HEK293 (cell line): ENCODE data around the gene FBXO2.

Experiments used
- CTCF ChIA-PET: fragments of 350-600 bp; formaldehyde crosslinking; extraction: SDS; loops from one replicate; lab custom pipeline; 2021; ENCODE audit warnings: antibody characterized with exemption; lab: Yijun Ruan, JAX
- POLR2A ChIA-PET: fragments of 300-600 bp; formaldehyde crosslinking; extraction: SDS; loops from one replicate; lab custom pipeline; 2020; ENCODE audit warnings: antibody characterized with exemption, inconsistent platforms; lab: Yijun Ruan, JAX
- H3K27ac ChIP-seq: fragments of 200-500 bp; sonication (Bioruptor generic); 2 replicates; pipeline ENCODE4 v1.5.1; 2014; ENCODE audit warnings: low read depth, low read length, control low read depth, inconsistent platforms; ENCODE audit errors: extremely low read depth
- H3K36me3 ChIP-seq, 2 experiments: fragments of 200-500 bp in 1 of 2; sonication (Bioruptor generic) in 1 of 2; 1 replicate in 1 of 2; 2 replicates in 1 of 2; pipeline ENCODE4 v1.5.1; 2014 to 2017; ENCODE audit warnings: inconsistent platforms in 2 of 2, low read length in 2 of 2; ENCODE audit not compliant: control insufficient read depth in 2 of 2, insufficient read depth in 1 of 2
- H3K4me1 ChIP-seq: fragments of 200-500 bp; sonication (Bioruptor generic); 2 replicates; pipeline ENCODE4 v1.5.1; 2014; ENCODE audit warnings: mild to moderate bottlenecking, low read length, inconsistent platforms; ENCODE audit not compliant: control insufficient read depth, insufficient read depth
- H3K4me3 ChIP-seq: 2 replicates; pipeline ENCODE4 v1.5.1; 2011; ENCODE audit warnings: low read depth, mild to moderate bottlenecking, control low read depth, low read length, moderate library complexity
- H3K9me3 ChIP-seq: fragments of 200-500 bp; sonication (Bioruptor generic); 2 replicates; pipeline ENCODE4 v1.5.1; 2014; ENCODE audit warnings: low read depth, low read length, inconsistent platforms; ENCODE audit not compliant: control insufficient read depth, insufficient read depth
- KLF9 ChIP-seq: fragments of 450-650 bp; formaldehyde crosslinking; IDR thresholded peaks from 2 replicates; pipeline ENCODE4 v1.5.1; 2016; ENCODE audit warnings: missing biosample characterization, missing genetic modification characterization, low read depth
- REPIN1 ChIP-seq: fragments of 450-650 bp; formaldehyde crosslinking; IDR thresholded peaks from 2 replicates; pipeline ENCODE4 v1.5.1; 2017; ENCODE audit warnings: missing biosample characterization, missing genetic modification characterization, low read depth
- ZFHX2 ChIP-seq: fragments of 450-650 bp; formaldehyde crosslinking; conservative IDR thresholded peaks from 2 replicates; pipeline ENCODE4 v1.5.1; 2016; ENCODE audit warnings: missing biosample characterization, missing genetic modification characterization
- ZFP37 ChIP-seq: fragments of 450-650 bp; formaldehyde crosslinking; IDR thresholded peaks from 2 replicates; pipeline ENCODE4 v1.5.1; 2016; ENCODE audit warnings: missing biosample characterization, missing genetic modification characterization
- ZIC2 ChIP-seq: fragments of 450-650 bp; formaldehyde crosslinking; IDR thresholded peaks from 2 replicates; pipeline ENCODE4 v1.5.1; 2016; ENCODE audit warnings: missing biosample characterization, missing genetic modification characterization
- ZNF112 ChIP-seq: fragments of 450-650 bp; formaldehyde crosslinking; IDR thresholded peaks from 2 replicates; pipeline ENCODE4 v1.5.0; 2017; ENCODE audit warnings: missing biosample characterization, missing genetic modification characterization
- ZNF132 ChIP-seq: fragments of 450-650 bp; formaldehyde crosslinking; IDR thresholded peaks from 2 replicates; pipeline ENCODE4 v1.5.1; 2017; ENCODE audit warnings: missing biosample characterization, missing genetic modification characterization, borderline replicate concordance
- ZNF146 ChIP-seq: fragments of 450-650 bp; formaldehyde crosslinking; IDR thresholded peaks from 2 replicates; pipeline ENCODE4 v1.5.1; 2016; ENCODE audit warnings: missing biosample characterization, missing genetic modification characterization
- ZNF184 ChIP-seq: fragments of 450-650 bp; IDR thresholded peaks from 2 replicates; pipeline ENCODE4 v1.5.1; 2018; ENCODE audit warnings: missing biosample characterization, mild to moderate bottlenecking, missing genetic modification characterization
- ZNF221 ChIP-seq: fragments of 450-650 bp; formaldehyde crosslinking; IDR thresholded peaks from 2 replicates; pipeline ENCODE4 v1.5.1; 2017; ENCODE audit warnings: missing biosample characterization, missing genetic modification characterization, borderline replicate concordance
- ZNF248 ChIP-seq: fragments of 450-650 bp; formaldehyde crosslinking; IDR thresholded peaks from 2 replicates; pipeline ENCODE4 v1.5.1; 2017; ENCODE audit warnings: missing biosample characterization, missing genetic modification characterization
- ZNF324 ChIP-seq: fragments of 450-650 bp; formaldehyde crosslinking; IDR thresholded peaks from 2 replicates; pipeline ENCODE4 v1.5.1; 2016; ENCODE audit warnings: missing biosample characterization, missing genetic modification characterization
- ZNF354C ChIP-seq: fragments of 450-650 bp; formaldehyde crosslinking; IDR thresholded peaks from 2 replicates; pipeline ENCODE4 v1.5.1; 2016; ENCODE audit warnings: missing biosample characterization, missing genetic modification characterization, low read depth, borderline replicate concordance
- ZNF394 ChIP-seq: fragments of 450-650 bp; formaldehyde crosslinking; IDR thresholded peaks from 2 replicates; pipeline ENCODE4 v1.5.1; 2016; ENCODE audit warnings: missing biosample characterization, missing genetic modification characterization, mild to moderate bottlenecking, moderate library complexity, borderline replicate concordance
- ZNF555 ChIP-seq: fragments of 450-650 bp; formaldehyde crosslinking; conservative IDR thresholded peaks from 2 replicates; pipeline ENCODE4 v1.5.1; 2017; ENCODE audit warnings: missing biosample characterization, mild to moderate bottlenecking, missing genetic modification characterization, inconsistent platforms
- ZNF571 ChIP-seq: fragments of 450-650 bp; formaldehyde crosslinking; IDR thresholded peaks from 2 replicates; pipeline ENCODE4 v1.5.0; 2017; ENCODE audit warnings: missing biosample characterization, missing genetic modification characterization
- ZNF623 ChIP-seq: fragments of 450-650 bp; formaldehyde crosslinking; IDR thresholded peaks from 2 replicates; pipeline ENCODE4 v1.5.1; 2016; ENCODE audit warnings: missing biosample characterization, missing genetic modification characterization
- ZNF624 ChIP-seq: fragments of 450-650 bp; formaldehyde crosslinking; IDR thresholded peaks from 2 replicates; pipeline ENCODE4 v1.5.1; 2017; ENCODE audit warnings: missing biosample characterization, missing genetic modification characterization
- ZNF830 ChIP-seq: fragments of 450-650 bp; IDR thresholded peaks from 2 replicates; pipeline ENCODE4 v1.5.0; 2018; ENCODE audit warnings: missing biosample characterization, missing genetic modification characterization, low read depth, mild to moderate bottlenecking, moderate library complexity
- TF ChIP-seq, protein P1 (sequence below): fragments of 450-650 bp; formaldehyde crosslinking; IDR thresholded peaks from 2 replicates; pipeline ENCODE4 v1.5.1; 2016; ENCODE audit warnings: missing biosample characterization, missing genetic modification characterization
- TF ChIP-seq, protein P2 (sequence below): fragments of 450-650 bp; formaldehyde crosslinking; IDR thresholded peaks from 2 replicates; pipeline ENCODE4 v1.5.1; 2016; ENCODE audit warnings: missing biosample characterization, missing genetic modification characterization, low read depth
- TF ChIP-seq, protein P3 (sequence below): fragments of 450-650 bp; formaldehyde crosslinking; conservative IDR thresholded peaks from 2 replicates; pipeline ENCODE4 v1.5.1; 2016; ENCODE audit warnings: low read depth, missing biosample characterization, missing genetic modification characterization
- TF ChIP-seq, protein P4 (sequence below): fragments of 450-650 bp; formaldehyde crosslinking; IDR thresholded peaks from 2 replicates; pipeline ENCODE4 v1.5.1; 2016; ENCODE audit warnings: missing biosample characterization, missing genetic modification characterization

The FBXO2 gene

DNA sequence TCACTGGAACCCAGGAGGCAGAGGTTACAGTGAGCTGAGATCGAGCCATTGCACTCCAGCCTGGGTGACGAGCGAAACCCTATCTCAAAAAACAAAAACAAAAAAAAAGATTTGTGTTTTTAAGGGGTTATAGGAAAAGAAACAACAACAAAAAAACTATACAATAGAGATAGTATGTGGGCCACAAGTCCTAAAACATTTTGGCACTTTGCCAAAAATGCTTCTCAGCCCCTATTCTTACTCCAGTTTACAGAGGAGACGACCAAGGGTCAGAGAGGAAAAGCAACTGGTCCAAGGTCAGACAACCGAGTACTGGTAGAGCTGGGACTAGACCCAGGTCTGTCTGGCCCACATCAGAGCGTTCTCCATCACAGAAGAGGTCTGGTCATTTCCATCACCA, 3.4 kb upstream of the FBXO2 start (continued):
- TF ChIP-seq, protein P1, sequence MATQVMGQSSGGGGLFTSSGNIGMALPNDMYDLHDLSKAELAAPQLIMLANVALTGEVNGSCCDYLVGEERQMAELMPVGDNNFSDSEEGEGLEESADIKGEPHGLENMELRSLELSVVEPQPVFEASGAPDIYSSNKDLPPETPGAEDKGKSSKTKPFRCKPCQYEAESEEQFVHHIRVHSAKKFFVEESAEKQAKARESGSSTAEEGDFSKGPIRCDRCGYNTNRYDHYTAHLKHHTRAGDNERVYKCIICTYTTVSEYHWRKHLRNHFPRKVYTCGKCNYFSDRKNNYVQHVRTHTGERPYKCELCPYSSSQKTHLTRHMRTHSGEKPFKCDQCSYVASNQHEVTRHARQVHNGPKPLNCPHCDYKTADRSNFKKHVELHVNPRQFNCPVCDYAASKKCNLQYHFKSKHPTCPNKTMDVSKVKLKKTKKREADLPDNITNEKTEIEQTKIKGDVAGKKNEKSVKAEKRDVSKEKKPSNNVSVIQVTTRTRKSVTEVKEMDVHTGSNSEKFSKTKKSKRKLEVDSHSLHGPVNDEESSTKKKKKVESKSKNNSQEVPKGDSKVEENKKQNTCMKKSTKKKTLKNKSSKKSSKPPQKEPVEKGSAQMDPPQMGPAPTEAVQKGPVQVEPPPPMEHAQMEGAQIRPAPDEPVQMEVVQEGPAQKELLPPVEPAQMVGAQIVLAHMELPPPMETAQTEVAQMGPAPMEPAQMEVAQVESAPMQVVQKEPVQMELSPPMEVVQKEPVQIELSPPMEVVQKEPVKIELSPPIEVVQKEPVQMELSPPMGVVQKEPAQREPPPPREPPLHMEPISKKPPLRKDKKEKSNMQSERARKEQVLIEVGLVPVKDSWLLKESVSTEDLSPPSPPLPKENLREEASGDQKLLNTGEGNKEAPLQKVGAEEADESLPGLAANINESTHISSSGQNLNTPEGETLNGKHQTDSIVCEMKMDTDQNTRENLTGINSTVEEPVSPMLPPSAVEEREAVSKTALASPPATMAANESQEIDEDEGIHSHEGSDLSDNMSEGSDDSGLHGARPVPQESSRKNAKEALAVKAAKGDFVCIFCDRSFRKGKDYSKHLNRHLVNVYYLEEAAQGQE = no peak
- TF ChIP-seq ZFHX2 (tag by site-specific recombination) (no peak), ZNF354C (tag by site-specific recombination) (no peak), ZNF830 (tag by site-specific recombination) (no peak; the same call in none of the 2 replicates), ZNF571 (no peak), ZIC2 (tag by site-specific recombination) (no peak), ZNF184 (tag by site-specific recombination) (0 out of 2 replicates have a peak, but pooled peaks have one; percentile 89), ZNF624 (no peak), ZNF623 (tag by site-specific recombination) (no peak)
- TF ChIP-seq, protein P2, sequence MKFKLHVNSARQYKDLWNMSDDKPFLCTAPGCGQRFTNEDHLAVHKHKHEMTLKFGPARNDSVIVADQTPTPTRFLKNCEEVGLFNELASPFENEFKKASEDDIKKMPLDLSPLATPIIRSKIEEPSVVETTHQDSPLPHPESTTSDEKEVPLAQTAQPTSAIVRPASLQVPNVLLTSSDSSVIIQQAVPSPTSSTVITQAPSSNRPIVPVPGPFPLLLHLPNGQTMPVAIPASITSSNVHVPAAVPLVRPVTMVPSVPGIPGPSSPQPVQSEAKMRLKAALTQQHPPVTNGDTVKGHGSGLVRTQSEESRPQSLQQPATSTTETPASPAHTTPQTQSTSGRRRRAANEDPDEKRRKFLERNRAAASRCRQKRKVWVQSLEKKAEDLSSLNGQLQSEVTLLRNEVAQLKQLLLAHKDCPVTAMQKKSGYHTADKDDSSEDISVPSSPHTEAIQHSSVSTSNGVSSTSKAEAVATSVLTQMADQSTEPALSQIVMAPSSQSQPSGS (tag by site-specific recombination) = no peak
- TF ChIP-seq, protein P3, sequence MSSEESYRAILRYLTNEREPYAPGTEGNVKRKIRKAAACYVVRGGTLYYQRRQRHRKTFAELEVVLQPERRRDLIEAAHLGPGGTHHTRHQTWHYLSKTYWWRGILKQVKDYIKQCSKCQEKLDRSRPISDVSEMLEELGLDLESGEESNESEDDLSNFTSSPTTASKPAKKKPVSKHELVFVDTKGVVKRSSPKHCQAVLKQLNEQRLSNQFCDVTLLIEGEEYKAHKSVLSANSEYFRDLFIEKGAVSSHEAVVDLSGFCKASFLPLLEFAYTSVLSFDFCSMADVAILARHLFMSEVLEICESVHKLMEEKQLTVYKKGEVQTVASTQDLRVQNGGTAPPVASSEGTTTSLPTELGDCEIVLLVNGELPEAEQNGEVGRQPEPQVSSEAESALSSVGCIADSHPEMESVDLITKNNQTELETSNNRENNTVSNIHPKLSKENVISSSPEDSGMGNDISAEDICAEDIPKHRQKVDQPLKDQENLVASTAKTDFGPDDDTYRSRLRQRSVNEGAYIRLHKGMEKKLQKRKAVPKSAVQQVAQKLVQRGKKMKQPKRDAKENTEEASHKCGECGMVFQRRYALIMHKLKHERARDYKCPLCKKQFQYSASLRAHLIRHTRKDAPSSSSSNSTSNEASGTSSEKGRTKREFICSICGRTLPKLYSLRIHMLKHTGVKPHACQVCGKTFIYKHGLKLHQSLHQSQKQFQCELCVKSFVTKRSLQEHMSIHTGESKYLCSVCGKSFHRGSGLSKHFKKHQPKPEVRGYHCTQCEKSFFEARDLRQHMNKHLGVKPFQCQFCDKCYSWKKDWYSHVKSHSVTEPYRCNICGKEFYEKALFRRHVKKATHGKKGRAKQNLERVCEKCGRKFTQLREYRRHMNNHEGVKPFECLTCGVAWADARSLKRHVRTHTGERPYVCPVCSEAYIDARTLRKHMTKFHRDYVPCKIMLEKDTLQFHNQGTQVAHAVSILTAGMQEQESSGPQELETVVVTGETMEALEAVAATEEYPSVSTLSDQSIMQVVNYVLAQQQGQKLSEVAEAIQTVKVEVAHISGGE (tag by site-specific recombination) = no peak
- TF ChIP-seq, protein P4, sequence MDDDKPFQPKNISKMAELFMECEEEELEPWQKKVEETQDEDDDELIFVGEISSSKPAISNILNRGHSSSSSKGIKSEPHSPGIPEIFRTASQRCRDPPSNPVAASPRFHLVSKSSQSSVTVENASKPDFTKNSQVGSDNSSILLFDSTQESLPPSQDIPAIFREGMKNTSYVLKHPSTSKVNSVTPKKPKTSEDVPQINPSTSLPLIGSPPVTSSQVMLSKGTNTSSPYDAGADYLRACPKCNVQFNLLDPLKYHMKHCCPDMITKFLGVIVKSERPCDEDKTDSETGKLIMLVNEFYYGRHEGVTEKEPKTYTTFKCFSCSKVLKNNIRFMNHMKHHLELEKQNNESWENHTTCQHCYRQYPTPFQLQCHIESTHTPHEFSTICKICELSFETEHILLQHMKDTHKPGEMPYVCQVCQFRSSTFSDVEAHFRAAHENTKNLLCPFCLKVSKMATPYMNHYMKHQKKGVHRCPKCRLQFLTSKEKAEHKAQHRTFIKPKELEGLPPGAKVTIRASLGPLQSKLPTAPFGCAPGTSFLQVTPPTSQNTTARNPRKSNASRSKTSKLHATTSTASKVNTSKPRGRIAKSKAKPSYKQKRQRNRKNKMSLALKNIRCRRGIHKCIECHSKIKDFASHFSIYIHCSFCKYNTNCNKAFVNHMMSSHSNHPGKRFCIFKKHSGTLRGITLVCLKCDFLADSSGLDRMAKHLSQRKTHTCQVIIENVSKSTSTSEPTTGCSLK = no peak

DNA sequence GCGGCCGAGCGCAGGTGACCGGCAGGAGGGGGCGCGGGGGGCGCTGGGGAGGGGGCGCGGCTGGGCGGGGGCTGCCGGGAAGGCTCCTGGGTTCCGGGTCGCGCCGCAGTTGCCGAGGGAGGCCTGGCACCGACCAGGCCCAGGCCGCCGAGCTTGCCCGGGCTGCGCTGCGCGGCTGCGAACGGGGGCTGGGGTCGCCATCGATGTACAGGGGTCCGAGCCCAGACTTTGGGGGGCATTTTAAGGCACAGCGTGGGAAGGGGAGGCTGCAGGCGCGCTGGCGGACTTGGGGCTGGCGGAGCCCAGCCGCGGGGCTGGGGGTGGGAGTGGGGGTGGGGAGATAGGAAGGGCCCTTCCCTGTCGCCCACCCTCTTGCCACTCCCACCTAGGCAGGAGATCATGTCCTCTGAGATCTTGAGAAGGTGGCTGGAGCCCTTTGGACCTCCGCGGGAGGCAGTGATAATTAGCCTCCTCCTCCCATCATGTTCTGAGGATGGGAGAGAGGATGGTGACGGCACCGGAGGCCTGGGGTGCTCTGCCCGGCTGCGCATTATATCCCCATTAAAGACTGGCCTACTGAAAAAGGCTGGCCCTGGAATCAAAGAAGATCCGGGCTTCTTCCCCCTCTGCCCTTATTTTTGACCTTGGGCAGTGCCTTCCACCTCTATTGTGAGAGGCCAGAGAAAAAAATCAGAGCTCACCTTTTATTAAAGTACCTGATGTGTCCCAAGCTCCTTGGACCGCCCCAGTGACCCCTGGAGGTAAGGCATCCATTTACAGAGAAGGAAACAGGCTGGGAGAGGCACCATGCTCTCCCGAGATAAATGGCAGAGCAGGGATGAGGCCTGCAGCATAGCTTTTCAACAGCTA, 945 bp upstream of the FBXO2 start:
- peak overlapping the region; percentile 65 for H3K4me3 ChIP-seq
- H3K9me3 ChIP-seq = no peaks in the 10 kb centered on the region
- ChIA-PET POLR2A (interaction anchor here (0.6 to 1.5 kb wide), 7 partner anchors 9 to 524 kb away, joined by 3 to 13 read pairs (median 3); partner anchors contain the start of gene FBXO6), CTCF (interaction anchor here (0.6 to 1.8 kb wide), 6 partner anchors 9 to 317 kb away, joined by 3 to 5 read pairs (median 4); partner anchors contain the start of gene FBXO6)
- no peak overlapping the region for H3K27ac ChIP-seq
- peaks cover 8 to 43% of the 10 kb centered on the region in 2 experiments; a peak in 2 of 3 replicates for H3K36me3 ChIP-seq
- H3K4me1 ChIP-seq = no peaks in the 10 kb centered on the region
- TF ChIP-seq ZNF132 (tag by site-specific recombination) = no peak
- TF ChIP-seq ZNF221 (tag by site-specific recombination) = no peak
- TF ChIP-seq ZNF555 = no peak
- 0 out of 2 replicates have a peak, but pooled peaks have one; percentile 12 for TF ChIP-seq KLF9 (tag by site-specific recombination)
- no peak for TF ChIP-seq ZNF394
- TF ChIP-seq ZNF112 = no peak
- TF ChIP-seq ZNF571 = no peak
- no peak for TF ChIP-seq ZNF248 (tag by site-specific recombination)
- no peak for TF ChIP-seq REPIN1 (tag by site-specific recombination)
- TF ChIP-seq ZNF324 (tag by site-specific recombination) = no peak
- no peak for TF ChIP-seq ZFP37 (tag by site-specific recombination)
- TF ChIP-seq ZNF146 (tag by site-specific recombination) = no peak
